COLO829 (cell line): ENCODE results near the gene KLK15.
A peak's percentile ranks its signal among the peaks of the same experiment; 100 is the strongest.
"Not testable (repeated sequence)": the region's sequence is repeated elsewhere in the genome, so short reads cannot be mapped to it uniquely, and the experiment has no call there.

Source experiments
- DNase-seq: peaks from one replicate; pipeline ENCODE4 v3.0.0; 2012; ENCODE audit warnings: low spot score

Gene KLK15

GRCh38 chr19:50820549-50821247, 12.7 kb downstream of the KLK15 start:
- DNase-seq, result no peak

GRCh38 chr19:50820086-50820485, 13.3 kb downstream of the KLK15 start:
- DNase-seq, result no peak

- DNase-seq, result no peak
Observed at GRCh38 chr19:50819636-50820035, 13.7 kb downstream of the KLK15 start.

- no peak for DNase-seq
Observed at GRCh38 chr19:50818859-50819472, 14.4 kb downstream of the KLK15 start.

GRCh38 chr19:50817941-50818858, 15.2 kb downstream of the KLK15 start:
- peak; percentile 68 for DNase-seq

GRCh38 chr19:50815439-50815838, 17.9 kb downstream of the KLK15 start:
- DNase-seq, result no peak

- DNase-seq, result no peak
Observed at GRCh38 chr19:50814883-50815282, 18.5 kb downstream of the KLK15 start.

- no peak for DNase-seq
Observed at GRCh38 chr19:50812474-50812873, 20.9 kb downstream of the KLK15 start.

- not testable (repeated sequence) for DNase-seq
Observed at GRCh38 chr19:50811622-50812238, 21.6 kb downstream of the KLK15 start.

GRCh38 chr19:50808856-50809255, 24.5 kb downstream of the KLK15 start:
- DNase-seq, result no peak

- peak; percentile 99 for DNase-seq
Observed at GRCh38 chr19:50804420-50805272, 28.7 kb downstream of the KLK15 start.

- no peak for DNase-seq
Observed at GRCh38 chr19:50803633-50804419, 29.5 kb downstream of the KLK15 start.

GRCh38 chr19:50801107-50801506, 32.3 kb downstream of the KLK15 start:
- no peak for DNase-seq

- no peak for DNase-seq
Observed at GRCh38 chr19:50799547-50799851, 33.9 kb downstream of the KLK15 start.

- no peak for DNase-seq
Observed at GRCh38 chr19:50798659-50799546, 34.5 kb downstream of the KLK15 start.

- DNase-seq, result no peak
Observed at GRCh38 chr19:50797781-50798658, 35.4 kb downstream of the KLK15 start.

GRCh38 chr19:50797429-50797780, 36.0 kb downstream of the KLK15 start:
- no peak for DNase-seq

- DNase-seq, result no peak
Observed at GRCh38 chr19:50796634-50797428, 36.5 kb downstream of the KLK15 start.
